IPS-18a (cell line): ENCODE results near the gene SMIM43.
A peak's percentile ranks its signal among the peaks of the same experiment; 100 is the strongest.
"Not testable (repeated sequence)": the region's sequence is repeated elsewhere in the genome, so short reads cannot be mapped to it uniquely, and the experiment has no call there.

Source experiments
- H3K27ac ChIP-seq: one replicate; pipeline ENCODE4 v1.5.1; 2013; ENCODE audit warnings: low read length
- H3K27me3 ChIP-seq: one replicate; pipeline ENCODE4 v1.6.1; 2013; ENCODE audit warnings: mild to moderate bottlenecking, low read length; ENCODE audit not compliant: control insufficient read depth, insufficient read depth
- H3K36me3 ChIP-seq: one replicate; pipeline ENCODE4 v1.6.1; 2013; ENCODE audit warnings: low read depth, low read length; ENCODE audit not compliant: control insufficient read depth
- H3K4me1 ChIP-seq: one replicate; pipeline ENCODE4 v1.6.1; 2013; ENCODE audit warnings: low read depth, low read length; ENCODE audit not compliant: control insufficient read depth
- H3K4me3 ChIP-seq: one replicate; pipeline ENCODE4 v1.5.1; 2013; ENCODE audit warnings: low read length
- H3K9ac ChIP-seq: one replicate; pipeline ENCODE4 v1.6.1; 2013; ENCODE audit warnings: mild to moderate bottlenecking, low read length, moderate library complexity
- H3K9me3 ChIP-seq: one replicate; pipeline ENCODE4 v1.6.1; 2013; ENCODE audit warnings: low read depth, low read length; ENCODE audit not compliant: control insufficient read depth

SMIM43 gene

GRCh38 chr4:121749225-121749624, 15.7 kb downstream of the SMIM43 start:
- H3K27me3 ChIP-seq: peaks cover 44% of the 10 kb centered on the region
- no peak overlapping the region for H3K27ac ChIP-seq
- H3K4me3 ChIP-seq: peak overlapping the region; percentile 35
- H3K9me3 ChIP-seq: no peaks in the 10 kb centered on the region
- no peak overlapping the region for H3K9ac ChIP-seq
- H3K36me3 ChIP-seq: no peaks in the 10 kb centered on the region
- H3K4me1 ChIP-seq: peaks cover 16% of the 10 kb centered on the region

- no peak overlapping the region for H3K4me3 ChIP-seq
- no peak overlapping the region for H3K27ac ChIP-seq
- peaks cover 12% of the 10 kb centered on the region for H3K4me1 ChIP-seq
- no peaks in the 10 kb centered on the region for H3K9me3 ChIP-seq
- H3K27me3 ChIP-seq: peaks cover 12% of the 10 kb centered on the region
- no peaks in the 10 kb centered on the region for H3K36me3 ChIP-seq
- H3K9ac ChIP-seq: no peak overlapping the region
These were observed 22.2 kb downstream of the SMIM43 start for GRCh38 chr4:121742794-121743193.

GRCh38 chr4:121741751-121742150, 23.2 kb downstream of the SMIM43 start:
- H3K9me3 ChIP-seq: no peaks in the 10 kb centered on the region
- peaks cover 2% of the 10 kb centered on the region for H3K27me3 ChIP-seq
- H3K9ac ChIP-seq: no peak overlapping the region
- H3K4me1 ChIP-seq: peaks cover 12% of the 10 kb centered on the region
- no peak overlapping the region for H3K4me3 ChIP-seq
- no peaks in the 10 kb centered on the region for H3K36me3 ChIP-seq
- H3K27ac ChIP-seq: no peak overlapping the region

- no peak overlapping the region for H3K9ac ChIP-seq
- H3K4me3 ChIP-seq: no peak overlapping the region
- no peaks in the 10 kb centered on the region for H3K27me3 ChIP-seq
- no peaks in the 10 kb centered on the region for H3K9me3 ChIP-seq
- H3K36me3 ChIP-seq: no peaks in the 10 kb centered on the region
- H3K27ac ChIP-seq: no peak overlapping the region
- peaks cover 12% of the 10 kb centered on the region for H3K4me1 ChIP-seq
These were observed 24.1 kb downstream of the SMIM43 start for GRCh38 chr4:121740796-121741409.

- no peaks in the 10 kb centered on the region for H3K27me3 ChIP-seq
- H3K36me3 ChIP-seq: no peaks in the 10 kb centered on the region
- no peak overlapping the region for H3K4me3 ChIP-seq
- H3K4me1 ChIP-seq: peaks cover 12% of the 10 kb centered on the region
- H3K27ac ChIP-seq: no peak overlapping the region
- H3K9ac ChIP-seq: no peak overlapping the region
- H3K9me3 ChIP-seq: no peaks in the 10 kb centered on the region
These were observed 25.4 kb downstream of the SMIM43 start for GRCh38 chr4:121739575-121739974.

- H3K4me3 ChIP-seq: no peak overlapping the region
- no peaks in the 10 kb centered on the region for H3K36me3 ChIP-seq
- H3K27ac ChIP-seq: no peak overlapping the region
- H3K4me1 ChIP-seq: peaks cover 12% of the 10 kb centered on the region
- no peaks in the 10 kb centered on the region for H3K27me3 ChIP-seq
- H3K9ac ChIP-seq: no peak overlapping the region
- no peaks in the 10 kb centered on the region for H3K9me3 ChIP-seq
These were observed 26.0 kb downstream of the SMIM43 start for GRCh38 chr4:121738780-121739535.

- Histone ChIP-seq H3K9me3 (no peaks in the 10 kb centered on the region), H3K27ac (no peak overlapping the region), H3K27me3 (no peaks in the 10 kb centered on the region), H3K4me3 (no peak overlapping the region), H3K4me1 (peaks cover 12% of the 10 kb centered on the region), H3K36me3 (no peaks in the 10 kb centered on the region), H3K9ac (no peak overlapping the region)
These were observed 27.0 kb downstream of the SMIM43 start for GRCh38 chr4:121737846-121738554.

GRCh38 chr4:121736735-121737351, 28.1 kb downstream of the SMIM43 start:
- Histone ChIP-seq H3K27ac (no peak overlapping the region), H3K9ac (no peak overlapping the region), H3K9me3 (no peaks in the 10 kb centered on the region), H3K4me3 (no peak overlapping the region), H3K36me3 (no peaks in the 10 kb centered on the region), H3K4me1 (peaks cover 7% of the 10 kb centered on the region), H3K27me3 (no peaks in the 10 kb centered on the region)

GRCh38 chr4:121734571-121734970, 30.4 kb downstream of the SMIM43 start:
- Histone ChIP-seq H3K27me3 (no peaks in the 10 kb centered on the region), H3K9me3 (no peaks in the 10 kb centered on the region), H3K9ac (no peak overlapping the region), H3K4me1 (no peaks in the 10 kb centered on the region), H3K36me3 (no peaks in the 10 kb centered on the region), H3K27ac (no peak overlapping the region), H3K4me3 (no peak overlapping the region)

GRCh38 chr4:121733942-121734341, 31.0 kb downstream of the SMIM43 start:
- Histone ChIP-seq H3K27ac (no peak overlapping the region), H3K36me3 (no peaks in the 10 kb centered on the region), H3K27me3 (no peaks in the 10 kb centered on the region), H3K9ac (no peak overlapping the region), H3K9me3 (no peaks in the 10 kb centered on the region), H3K4me3 (no peak overlapping the region), H3K4me1 (no peaks in the 10 kb centered on the region)

GRCh38 chr4:121729753-121730152, 35.2 kb downstream of the SMIM43 start:
- H3K4me3 ChIP-seq, H3K9me3 ChIP-seq, H3K27ac ChIP-seq, H3K27me3 ChIP-seq, H3K9ac ChIP-seq, H3K36me3 ChIP-seq, H3K4me1 ChIP-seq: not testable (repeated sequence)
